HG02884 (cell line): ENCODE data around the gene VWA5A.

Experiments used
- ATAC-seq: cut with Tn5 transposase; IDR thresholded peaks from one replicate; pipeline ENCODE4 v1.9.1; 2021; ENCODE audit warnings: mild to moderate bottlenecking, moderate library complexity; ENCODE audit not compliant: unreplicated experiment

The VWA5A gene

GRCh38 chr11:124114942-124115781 is at the start of gene VWA5A:
Gene VWA5A (plus strand): TSS chr11:124115450. CDS start chr11:124117512, 2,062 bp downstream.
- ATAC-seq, result peak; percentile 100

GRCh38 chr11:124068601-124069110 is 46.6 kb upstream of the VWA5A start:
- no peak for ATAC-seq

- ATAC-seq, result peak; percentile 49
These were observed 45.5 kb upstream of the VWA5A start for GRCh38 chr11:124069429-124070401.

- ATAC-seq, result peak; percentile 93
These were observed 44.2 kb upstream of the VWA5A start for GRCh38 chr11:124070915-124071622.

- no peak for ATAC-seq
These were observed 43.7 kb upstream of the VWA5A start for GRCh38 chr11:124071623-124071948.

- no peak for ATAC-seq
These were observed 43.1 kb upstream of the VWA5A start for GRCh38 chr11:124072147-124072546.

GRCh38 chr11:124074554-124074953 is 40.7 kb upstream of the VWA5A start:
- ATAC-seq, result no peak

- no peak for ATAC-seq
These were observed 39.8 kb upstream of the VWA5A start for GRCh38 chr11:124075492-124075840.

- ATAC-seq, result peak; percentile 61
These were observed 39.2 kb upstream of the VWA5A start for GRCh38 chr11:124075841-124076651.

GRCh38 chr11:124077266-124077665 is 38.0 kb upstream of the VWA5A start:
- ATAC-seq, result no peak

GRCh38 chr11:124078591-124078990 is 36.7 kb upstream of the VWA5A start:
- ATAC-seq, result no peak

GRCh38 chr11:124079631-124080326 is 35.5 kb upstream of the VWA5A start:
- no peak for ATAC-seq

- ATAC-seq, result no peak
These were observed 34.8 kb upstream of the VWA5A start for GRCh38 chr11:124080327-124081001.

- ATAC-seq, result no peak
These were observed 33.8 kb upstream of the VWA5A start for GRCh38 chr11:124081483-124081882.

- no peak for ATAC-seq
These were observed 32.9 kb upstream of the VWA5A start for GRCh38 chr11:124082371-124082770.

- no peak for ATAC-seq
These were observed 29.7 kb upstream of the VWA5A start for GRCh38 chr11:124085583-124085982.

GRCh38 chr11:124085997-124086846 is 29.0 kb upstream of the VWA5A start:
- ATAC-seq, result no peak

- ATAC-seq, result no peak
These were observed 24.3 kb upstream of the VWA5A start for GRCh38 chr11:124090996-124091395.
